Fibroblast of villous mesenchyme (primary cell): ENCODE data around the gene APMAP. TPM values are rescaled to one million over a fixed set of nuclear protein-coding genes. Genes with fewer than 3 reads are reported as not detected.

Source experiments
- DNase-seq: peaks from one replicate; pipeline ENCODE4 v3.0.0-alpha.2; 2010; ENCODE audit warnings: low read depth
- H3K4me3 ChIP-seq: 2 replicates; pipeline ENCODE4 v1.5.1; 2011; ENCODE audit warnings: low read depth, mild to moderate bottlenecking, low read length
- CTCF ChIP-seq: IDR thresholded peaks from 2 replicates; pipeline ENCODE4 v1.5.1; 2012; ENCODE audit warnings: low read depth, mild to moderate bottlenecking, low read length; ENCODE audit not compliant: insufficient read depth
- total RNA-seq: library from RNA; depleted of rRNA; stranded (reverse); fragments of >200 nt; gene quantifications from 2 replicates; pipeline ENCODE4 v1.2.3, GENCODE V29; 2012

Gene APMAP
- total RNA-seq, 1 donor = 81.2 TPM

- DNase-seq = no peak
- H3K4me3 ChIP-seq = no peak overlapping the region
- TF ChIP-seq CTCF = no peak
These were observed 26.3 kb upstream of the APMAP start for GRCh38 chr20:25018841-25019240.

GRCh38 chr20:25018425-25018824, 25.9 kb upstream of the APMAP start:
- no peak for DNase-seq
- no peak for TF ChIP-seq CTCF
- H3K4me3 ChIP-seq = no peak overlapping the region

- no peak for TF ChIP-seq CTCF
- no peak overlapping the region for H3K4me3 ChIP-seq
- DNase-seq = no peak
These were observed 24.8 kb upstream of the APMAP start for GRCh38 chr20:25017257-25017803.

GRCh38 chr20:25016471-25016870, 23.9 kb upstream of the APMAP start:
- no peak for DNase-seq
- no peak overlapping the region for H3K4me3 ChIP-seq
- TF ChIP-seq CTCF = no peak

- TF ChIP-seq CTCF = no peak
- DNase-seq = no peak
- no peak overlapping the region for H3K4me3 ChIP-seq
These were observed 23.4 kb upstream of the APMAP start for GRCh38 chr20:25015986-25016385.

GRCh38 chr20:25014816-25015215, 22.3 kb upstream of the APMAP start:
- TF ChIP-seq CTCF = no peak
- H3K4me3 ChIP-seq = no peak overlapping the region
- no peak for DNase-seq
